GM18507 (cell line): Measurements from ENCODE around the gene H3-3A.
"Not testable (repeated sequence)": the region's sequence is repeated elsewhere in the genome, so short reads cannot be mapped to it uniquely, and the experiment has no call there.

Experiments
- DNase-seq: peaks from one replicate; pipeline ENCODE4 v3.0.0; 2011; ENCODE audit warnings: low read depth; ENCODE audit not compliant: insufficient read length; ENCODE audit errors: extremely low spot score
- FAIRE-seq: peaks from 2 replicates; lab custom pipeline; 2011; peaks lifted over from hg19 to GRCh38; lab: Jason Lieb, UNC

The H3-3A gene

DNA sequence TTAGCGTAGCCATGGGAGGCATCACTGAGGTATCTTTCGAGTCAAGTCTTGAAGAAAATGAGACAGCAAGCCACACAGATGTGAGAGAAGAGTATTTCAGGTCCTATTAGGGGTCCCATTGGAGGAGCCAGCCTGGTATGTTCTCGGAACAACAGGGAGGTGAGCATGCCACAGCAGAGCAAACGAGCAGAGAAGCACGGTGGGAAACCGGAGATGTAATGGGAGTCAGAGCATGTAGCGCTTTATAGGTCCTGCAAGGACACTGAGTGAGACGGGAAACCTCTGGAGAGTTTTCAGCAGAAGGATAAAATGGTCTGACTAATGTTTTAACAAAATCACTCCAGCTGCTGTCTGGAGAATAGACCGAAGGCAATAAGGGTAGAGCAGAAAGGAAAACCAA lies 15.9 kb downstream of the H3-3A start:
- FAIRE-seq = no peak
- DNase-seq = no peak

GRCh38 chr1:226082587-226082917 lies 20.0 kb downstream of the H3-3A start:
- FAIRE-seq (no peak), DNase-seq (no peak)

GRCh38 chr1:226082959-226083301 lies 20.4 kb downstream of the H3-3A start:
- FAIRE-seq (peak; percentile 31), DNase-seq (no peak)

- FAIRE-seq (peak; percentile 96), DNase-seq (peak; percentile 97)
These were observed 21.0 kb downstream of the H3-3A start for GRCh38 chr1:226083302-226084101.

- DNase-seq (no peak), FAIRE-seq (no peak)
These were observed 23.3 kb downstream of the H3-3A start for GRCh38 chr1:226085675-226086285.

DNA sequence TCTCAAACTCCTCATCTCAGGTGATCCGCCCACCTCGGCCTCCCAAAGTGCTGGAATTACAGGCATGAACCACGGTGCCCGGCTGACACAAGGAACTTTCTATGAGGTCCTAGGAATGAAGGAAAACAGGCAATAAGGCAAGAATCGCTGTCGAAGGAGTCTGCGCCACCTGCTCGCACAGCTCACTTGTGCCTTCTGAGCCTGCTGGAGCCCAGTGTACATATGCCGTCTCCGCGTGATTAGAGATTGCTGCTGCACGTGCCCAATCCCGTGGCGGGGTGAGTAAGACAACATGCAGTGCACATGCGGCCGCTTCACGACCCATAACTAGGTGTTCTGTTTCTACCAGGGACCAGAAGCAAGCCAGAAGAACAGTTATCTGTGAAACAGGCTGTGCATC lies 24.3 kb downstream of the H3-3A start:
- no peak for FAIRE-seq
- DNase-seq = no peak

GRCh38 chr1:226091461-226091860 lies 28.9 kb downstream of the H3-3A start:
- DNase-seq (no peak), FAIRE-seq (no peak)

GRCh38 chr1:226092048-226092820 lies 29.7 kb downstream of the H3-3A start:
- FAIRE-seq, DNase-seq: not testable (repeated sequence)

DNA sequence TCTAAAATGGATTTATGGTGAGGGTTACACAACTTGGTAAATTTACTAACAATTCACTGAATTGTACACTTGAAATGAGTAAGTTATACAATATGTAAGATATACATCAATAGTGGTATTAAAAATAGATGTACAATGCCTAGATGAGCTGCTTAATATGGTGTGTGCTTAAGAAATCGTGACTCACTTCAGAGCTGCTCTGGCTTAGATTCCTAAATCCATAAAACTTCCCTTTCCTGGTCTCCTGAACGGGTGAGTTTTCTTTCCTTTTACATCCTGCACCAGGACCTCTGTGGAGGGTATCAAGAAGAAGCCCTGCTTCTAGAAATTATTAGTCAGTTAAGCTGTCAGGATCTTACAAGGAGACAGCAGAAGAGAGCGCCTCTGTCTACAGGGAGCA lies 30.4 kb downstream of the H3-3A start:
- DNase-seq (no peak), FAIRE-seq (no peak)

- no peak for DNase-seq
- no peak for FAIRE-seq
These were observed 31.1 kb downstream of the H3-3A start for GRCh38 chr1:226093621-226094020.

GRCh38 chr1:226094451-226094850 lies 31.9 kb downstream of the H3-3A start:
- FAIRE-seq = no peak

DNA sequence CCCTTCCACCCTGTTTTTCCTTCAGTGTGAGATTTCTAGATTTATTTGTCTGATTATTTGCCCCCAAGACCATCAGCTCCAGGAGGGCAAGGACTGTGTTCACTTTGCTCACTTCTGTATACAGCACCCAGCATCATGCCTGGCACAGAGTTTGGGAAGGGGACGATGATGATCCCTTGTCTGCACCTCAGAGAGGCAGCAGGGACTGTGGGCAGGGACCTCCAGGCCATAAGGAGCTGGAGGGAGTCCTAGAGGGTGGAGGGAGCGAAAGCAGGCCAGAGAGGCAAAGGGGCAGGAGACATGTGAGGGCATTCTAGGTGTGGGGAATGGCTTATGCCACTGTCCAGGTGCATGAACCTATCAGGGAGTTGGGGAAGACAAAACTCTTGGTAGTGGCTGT lies 32.8 kb downstream of the H3-3A start:
- FAIRE-seq (no peak), DNase-seq (no peak)

More at GRCh38 chr1:226094451-226094850, 31.9 kb downstream of the H3-3A start:
- no peak for DNase-seq

DNA sequence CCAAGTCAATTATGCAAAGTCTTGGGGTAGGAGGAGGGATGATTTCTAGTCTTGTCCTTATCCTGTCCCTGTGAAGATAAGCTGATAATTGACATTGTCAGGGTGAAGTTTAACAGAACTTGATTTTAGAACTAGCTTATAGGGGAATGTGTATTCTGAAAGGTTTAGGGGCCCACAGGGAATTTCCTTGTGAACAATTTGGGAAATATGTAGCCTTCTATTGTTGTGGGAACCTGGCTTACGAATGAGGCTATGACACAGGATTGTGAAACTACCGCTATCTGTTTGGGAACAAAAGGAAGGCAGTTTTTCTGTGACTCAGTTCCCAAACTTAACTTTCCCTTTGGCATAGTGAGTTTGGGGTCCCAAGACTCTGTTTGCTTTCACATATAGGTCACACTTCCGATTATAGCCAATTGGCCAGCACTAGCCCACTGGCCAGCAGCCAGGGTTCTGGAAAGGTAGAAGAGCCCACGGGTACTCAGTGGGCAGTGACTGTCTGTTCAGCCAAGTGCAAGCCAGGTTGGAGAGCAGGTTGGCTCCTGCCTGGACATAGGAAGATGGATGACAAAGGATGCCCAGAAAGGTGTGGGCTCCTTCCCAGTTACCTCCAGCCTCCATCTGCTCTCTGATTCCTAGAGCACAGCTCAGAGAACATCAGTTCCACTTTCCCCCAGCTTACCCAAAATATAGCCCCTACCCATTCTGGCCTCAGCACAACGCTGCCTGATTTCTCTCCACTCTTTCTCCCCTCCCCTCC lies 35.5 kb downstream of the H3-3A start:
- DNase-seq (no peak), FAIRE-seq (no peak)

GRCh38 chr1:226098870-226099835 lies 36.6 kb downstream of the H3-3A start:
- no peak for FAIRE-seq

DNA sequence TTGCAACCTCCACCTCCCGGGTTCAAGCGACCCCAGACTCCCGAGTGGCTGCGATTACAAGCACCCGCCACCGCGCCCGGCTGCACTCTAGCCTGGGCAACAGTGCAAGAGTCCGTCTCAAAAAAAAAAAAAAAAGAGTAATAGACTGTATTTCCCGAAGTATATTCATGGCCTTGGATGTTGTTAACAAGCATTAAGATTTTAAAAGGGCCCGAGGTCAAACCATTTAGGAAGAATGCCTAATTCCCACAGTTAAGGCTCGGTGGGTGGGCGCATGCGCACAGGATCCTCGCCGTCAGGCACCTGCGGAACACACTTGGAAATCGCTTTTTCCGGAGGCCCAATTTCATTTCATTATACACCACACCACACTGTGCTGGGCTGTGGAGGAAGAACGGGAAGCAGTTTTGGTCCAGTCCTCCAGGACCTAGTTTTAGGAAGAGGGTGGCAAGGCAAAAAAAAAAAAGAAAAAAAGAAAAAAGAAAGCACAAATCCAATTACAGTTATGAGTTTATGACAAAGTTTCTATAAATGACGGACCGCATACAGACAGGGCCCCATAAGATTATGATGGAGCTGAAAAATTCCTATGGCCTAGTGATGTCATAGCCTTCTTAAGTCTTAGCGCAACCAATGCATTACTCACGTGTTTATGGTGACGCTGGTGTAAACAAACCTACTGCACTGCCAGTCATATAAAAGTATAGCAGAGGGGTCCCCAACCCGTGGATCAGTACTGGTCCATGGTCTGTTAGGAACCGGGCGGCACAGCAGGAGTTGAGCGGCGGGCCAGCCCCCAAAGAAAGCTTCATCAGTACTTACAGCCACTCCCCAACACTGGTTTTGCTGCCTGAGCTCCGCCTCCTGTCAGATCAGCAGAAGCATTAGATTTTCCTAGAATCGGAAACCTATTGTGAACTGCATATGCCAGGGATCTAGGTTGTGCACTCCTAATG lies 38.2 kb downstream of the H3-3A start:
- FAIRE-seq (peak; percentile 42), DNase-seq (no peak)

More at GRCh38 chr1:226098870-226099835, 36.6 kb downstream of the H3-3A start:
- no peak for DNase-seq

DNA sequence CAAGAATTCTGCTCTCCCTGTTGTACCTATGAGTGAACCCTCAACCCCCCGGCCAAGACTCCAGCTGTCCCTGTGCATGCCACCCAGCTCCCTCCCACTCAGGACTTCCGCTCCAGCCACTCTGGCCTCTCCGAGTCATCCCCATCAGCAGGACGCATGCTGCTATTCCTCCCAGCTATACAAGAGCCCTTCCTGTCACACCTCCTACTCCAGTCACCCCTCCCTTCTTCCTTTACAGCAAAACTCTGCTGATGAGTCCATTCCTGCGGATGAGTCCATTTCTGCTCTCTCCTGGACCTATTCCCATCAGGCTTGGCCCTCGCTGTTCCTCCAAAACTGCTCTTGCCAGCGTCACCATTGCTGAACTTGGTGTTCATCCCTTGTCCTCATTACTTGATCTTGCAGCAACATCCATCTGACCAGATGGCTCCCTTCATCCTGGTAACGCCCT lies 42.2 kb downstream of the H3-3A start:
- no peak for DNase-seq
- FAIRE-seq = no peak
